ENCODE measurements around the gene XBP1.
A peak's percentile ranks its signal among the peaks of the same experiment; 100 is the strongest.

Gene XBP1

GRCh38 chr22:28801845-28802594 lies 1.7 kb upstream of the XBP1 start:
- Histone ChIP-seq H3K4me3 (ENCODE audit: low read length in 2 of 2) (peak overlapping the region; percentile 13 to 90), H3K27ac (ENCODE audit: low read length) (no peak overlapping the region), H3K9ac (ENCODE audit: low read length in 2 of 2) (peak overlapping the region; percentile 1 to 33), H3K27me3 (ENCODE audit: control insufficient read depth in 1 of 2, insufficient read depth in 2 of 2, low read length in 2 of 2) (no peaks in the 10 kb centered on the region), H3K9me3 (ENCODE audit: control insufficient read depth in 2 of 2, low read length in 2 of 2) (no peaks in the 10 kb centered on the region), H3K4me1 (ENCODE audit: control insufficient read depth, insufficient read depth, low read length) (peaks cover 31% of the 10 kb centered on the region), H3K36me3 (ENCODE audit: control insufficient read depth in 2 of 2, insufficient read depth in 2 of 2, low read length in 2 of 2) (peaks cover 4 to 9% of the 10 kb centered on the region in 2 donors)

GRCh38 chr22:28799606-28800307 lies 612 bp downstream of the XBP1 start:
- H3K9me3 ChIP-seq (ENCODE audit: control insufficient read depth in 2 of 2, low read length in 2 of 2), result no peaks in the 10 kb centered on the region

GRCh38 chr22:28798810-28799605 lies 1.4 kb downstream of the XBP1 start:
- H3K27ac ChIP-seq (ENCODE audit: low read length), result peak overlapping the region; percentile 98
- peak overlapping the region; percentile 90 to 97 for H3K4me3 ChIP-seq (ENCODE audit: low read length in 2 of 2)
- H3K9ac ChIP-seq (ENCODE audit: low read length in 2 of 2), result peak overlapping the region; percentile 98 to 100
- peaks cover 35% of the 10 kb centered on the region for H3K4me1 ChIP-seq (ENCODE audit: control insufficient read depth, insufficient read depth, low read length)
- no peaks in the 10 kb centered on the region for H3K9me3 ChIP-seq (ENCODE audit: control insufficient read depth in 2 of 2, low read length in 2 of 2)
- H3K27me3 ChIP-seq (ENCODE audit: control insufficient read depth in 1 of 2, insufficient read depth in 2 of 2, low read length in 2 of 2), result no peaks in the 10 kb centered on the region
- peaks cover 24 to 32% of the 10 kb centered on the region in 2 donors for H3K36me3 ChIP-seq (ENCODE audit: control insufficient read depth in 2 of 2, insufficient read depth in 2 of 2, low read length in 2 of 2)

More at GRCh38 chr22:28799606-28800307, 612 bp downstream of the XBP1 start:
- Histone ChIP-seq H3K27me3 (ENCODE audit: control insufficient read depth in 1 of 2, insufficient read depth in 2 of 2, low read length in 2 of 2) (no peaks in the 10 kb centered on the region), H3K4me3 (ENCODE audit: low read length in 2 of 2) (peak overlapping the region; percentile 90 to 97), H3K9ac (ENCODE audit: low read length in 2 of 2) (peak overlapping the region; percentile 98 to 100), H3K27ac (ENCODE audit: low read length) (peak overlapping the region; percentile 98), H3K36me3 (ENCODE audit: control insufficient read depth in 2 of 2, insufficient read depth in 2 of 2, low read length in 2 of 2) (peaks cover 21 to 26% of the 10 kb centered on the region in 2 donors), H3K4me1 (ENCODE audit: control insufficient read depth, insufficient read depth, low read length) (peaks cover 35% of the 10 kb centered on the region)

GRCh38 chr22:28795932-28796856 lies 4.2 kb downstream of the XBP1 start:
- Histone ChIP-seq H3K9me3 (ENCODE audit: control insufficient read depth in 2 of 2, low read length in 2 of 2) (no peaks in the 10 kb centered on the region), H3K36me3 (ENCODE audit: control insufficient read depth in 2 of 2, insufficient read depth in 2 of 2, low read length in 2 of 2) (peaks cover 25 to 32% of the 10 kb centered on the region in 2 donors), H3K9ac (ENCODE audit: low read length in 2 of 2) (no peak overlapping the region), H3K4me3 (ENCODE audit: low read length in 2 of 2) (no peak overlapping the region), H3K27me3 (ENCODE audit: control insufficient read depth in 1 of 2, insufficient read depth in 2 of 2, low read length in 2 of 2) (no peaks in the 10 kb centered on the region), H3K4me1 (ENCODE audit: control insufficient read depth, insufficient read depth, low read length) (peaks cover 22% of the 10 kb centered on the region), H3K27ac (ENCODE audit: low read length) (no peak overlapping the region)

GRCh38 chr22:28795071-28795693 lies 5.2 kb downstream of the XBP1 start:
- Histone ChIP-seq H3K27me3 (ENCODE audit: control insufficient read depth in 1 of 2, insufficient read depth in 2 of 2, low read length in 2 of 2) (no peaks in the 10 kb centered on the region), H3K4me1 (ENCODE audit: control insufficient read depth, insufficient read depth, low read length) (peaks cover 20% of the 10 kb centered on the region), H3K4me3 (ENCODE audit: low read length in 2 of 2) (no peak overlapping the region), H3K27ac (ENCODE audit: low read length) (no peak overlapping the region), H3K9ac (ENCODE audit: low read length in 2 of 2) (no peak overlapping the region), H3K9me3 (ENCODE audit: control insufficient read depth in 2 of 2, low read length in 2 of 2) (no peaks in the 10 kb centered on the region), H3K36me3 (ENCODE audit: control insufficient read depth in 2 of 2, insufficient read depth in 2 of 2, low read length in 2 of 2) (peaks cover 25 to 32% of the 10 kb centered on the region in 2 donors)

- Histone ChIP-seq H3K9me3 (ENCODE audit: control insufficient read depth in 2 of 2, low read length in 2 of 2) (no peaks in the 10 kb centered on the region), H3K27me3 (ENCODE audit: control insufficient read depth in 1 of 2, insufficient read depth in 2 of 2, low read length in 2 of 2) (no peaks in the 10 kb centered on the region), H3K4me3 (ENCODE audit: low read length in 2 of 2) (no peak overlapping the region), H3K36me3 (ENCODE audit: control insufficient read depth in 2 of 2, insufficient read depth in 2 of 2, low read length in 2 of 2) (peaks cover 25 to 32% of the 10 kb centered on the region in 2 donors), H3K4me1 (ENCODE audit: control insufficient read depth, insufficient read depth, low read length) (peaks cover 16% of the 10 kb centered on the region), H3K9ac (ENCODE audit: low read length in 2 of 2) (no peak overlapping the region), H3K27ac (ENCODE audit: low read length) (no peak overlapping the region)
Observed at GRCh38 chr22:28793976-28794584, 6.3 kb downstream of the XBP1 start.

GRCh38 chr22:28792491-28793383 lies 7.6 kb downstream of the XBP1 start:
- Histone ChIP-seq H3K9ac (ENCODE audit: low read length in 2 of 2) (no peak overlapping the region), H3K9me3 (ENCODE audit: control insufficient read depth in 2 of 2, low read length in 2 of 2) (no peaks in the 10 kb centered on the region), H3K27me3 (ENCODE audit: control insufficient read depth in 1 of 2, insufficient read depth in 2 of 2, low read length in 2 of 2) (no peaks in the 10 kb centered on the region), H3K36me3 (ENCODE audit: control insufficient read depth in 2 of 2, insufficient read depth in 2 of 2, low read length in 2 of 2) (peaks cover 23 to 32% of the 10 kb centered on the region in 2 donors), H3K4me3 (ENCODE audit: low read length in 2 of 2) (no peak overlapping the region), H3K27ac (ENCODE audit: low read length) (no peak overlapping the region), H3K4me1 (ENCODE audit: control insufficient read depth, insufficient read depth, low read length) (peaks cover 4% of the 10 kb centered on the region)

GRCh38 chr22:28791841-28792490 lies 8.4 kb downstream of the XBP1 start:
- no peaks in the 10 kb centered on the region for H3K9me3 ChIP-seq (ENCODE audit: control insufficient read depth in 2 of 2, low read length in 2 of 2)
- H3K36me3 ChIP-seq (ENCODE audit: control insufficient read depth in 2 of 2, insufficient read depth in 2 of 2, low read length in 2 of 2), result peaks cover 24 to 28% of the 10 kb centered on the region in 2 donors
- H3K27ac ChIP-seq (ENCODE audit: low read length), result no peak overlapping the region
- H3K4me3 ChIP-seq (ENCODE audit: low read length in 2 of 2), result no peak overlapping the region
- H3K27me3 ChIP-seq (ENCODE audit: control insufficient read depth in 1 of 2, insufficient read depth in 2 of 2, low read length in 2 of 2), result no peaks in the 10 kb centered on the region
- peaks cover 4% of the 10 kb centered on the region for H3K4me1 ChIP-seq (ENCODE audit: control insufficient read depth, insufficient read depth, low read length)
- no peak overlapping the region for H3K9ac ChIP-seq (ENCODE audit: low read length in 2 of 2)

Data from stomach smooth muscle (tissue), 2 donors.